Ishikawa (cell line): ENCODE data around the gene GORAB.

Experiments
- CEBPB ChIP-seq: IDR thresholded peaks from 2 replicates; pipeline ENCODE4 v1.6.1; 2012
- CREB1 ChIP-seq: IDR thresholded peaks from 2 replicates; pipeline ENCODE4 v1.6.1; 2012; ENCODE audit warnings: low read depth
- EP300 ChIP-seq: IDR thresholded peaks from 2 replicates; pipeline ENCODE4 v1.6.1; 2012; ENCODE audit warnings: borderline replicate concordance
- NFIC ChIP-seq: IDR thresholded peaks from 2 replicates; pipeline ENCODE4 v1.6.1; 2012
- RAD21 ChIP-seq: IDR thresholded peaks from 2 replicates; pipeline ENCODE4 v1.6.1; 2012; ENCODE audit warnings: low read depth
- TAF1 ChIP-seq: IDR thresholded peaks from 2 replicates; pipeline ENCODE4 v1.6.1; 2012; ENCODE audit warnings: low read depth, mild to moderate bottlenecking
- TCF12 ChIP-seq: IDR thresholded peaks from 2 replicates; pipeline ENCODE4 v1.6.1; 2012; ENCODE audit warnings: low read depth
- YY1 ChIP-seq: IDR thresholded peaks from 2 replicates; pipeline ENCODE4 v1.6.1; 2012; ENCODE audit warnings: low read depth
- TF ChIP-seq, protein P1 (sequence below): IDR thresholded peaks from 2 replicates; pipeline ENCODE4 v1.6.1; 2012; ENCODE audit warnings: low read depth, mild to moderate bottlenecking
- TF ChIP-seq, protein P2 (sequence below): IDR thresholded peaks from 2 replicates; pipeline ENCODE4 v1.6.1; 2012

DNA sequence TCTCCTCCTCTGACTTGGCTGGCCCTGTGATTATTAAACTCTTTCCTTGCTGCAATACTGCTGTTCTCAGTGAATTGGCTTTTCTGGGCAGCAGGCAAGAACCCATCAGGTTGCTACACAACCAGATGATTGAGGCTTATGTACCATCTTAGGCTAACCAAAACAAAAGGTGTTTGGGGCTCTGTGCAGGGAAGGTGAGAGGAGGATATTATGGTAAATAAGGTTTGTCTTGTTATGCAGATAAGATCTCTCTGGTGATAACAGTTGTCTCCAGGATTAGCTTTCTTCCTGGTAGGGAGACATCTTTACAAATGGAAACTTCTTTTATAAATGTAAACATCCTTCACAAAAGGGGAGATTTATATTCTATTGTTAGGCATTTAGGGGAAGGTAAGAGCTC lies 44.5 kb upstream of the GORAB start:
- no peak for TF ChIP-seq TAF1
- TF ChIP-seq NFIC, result no peak
- TF ChIP-seq, protein P1, sequence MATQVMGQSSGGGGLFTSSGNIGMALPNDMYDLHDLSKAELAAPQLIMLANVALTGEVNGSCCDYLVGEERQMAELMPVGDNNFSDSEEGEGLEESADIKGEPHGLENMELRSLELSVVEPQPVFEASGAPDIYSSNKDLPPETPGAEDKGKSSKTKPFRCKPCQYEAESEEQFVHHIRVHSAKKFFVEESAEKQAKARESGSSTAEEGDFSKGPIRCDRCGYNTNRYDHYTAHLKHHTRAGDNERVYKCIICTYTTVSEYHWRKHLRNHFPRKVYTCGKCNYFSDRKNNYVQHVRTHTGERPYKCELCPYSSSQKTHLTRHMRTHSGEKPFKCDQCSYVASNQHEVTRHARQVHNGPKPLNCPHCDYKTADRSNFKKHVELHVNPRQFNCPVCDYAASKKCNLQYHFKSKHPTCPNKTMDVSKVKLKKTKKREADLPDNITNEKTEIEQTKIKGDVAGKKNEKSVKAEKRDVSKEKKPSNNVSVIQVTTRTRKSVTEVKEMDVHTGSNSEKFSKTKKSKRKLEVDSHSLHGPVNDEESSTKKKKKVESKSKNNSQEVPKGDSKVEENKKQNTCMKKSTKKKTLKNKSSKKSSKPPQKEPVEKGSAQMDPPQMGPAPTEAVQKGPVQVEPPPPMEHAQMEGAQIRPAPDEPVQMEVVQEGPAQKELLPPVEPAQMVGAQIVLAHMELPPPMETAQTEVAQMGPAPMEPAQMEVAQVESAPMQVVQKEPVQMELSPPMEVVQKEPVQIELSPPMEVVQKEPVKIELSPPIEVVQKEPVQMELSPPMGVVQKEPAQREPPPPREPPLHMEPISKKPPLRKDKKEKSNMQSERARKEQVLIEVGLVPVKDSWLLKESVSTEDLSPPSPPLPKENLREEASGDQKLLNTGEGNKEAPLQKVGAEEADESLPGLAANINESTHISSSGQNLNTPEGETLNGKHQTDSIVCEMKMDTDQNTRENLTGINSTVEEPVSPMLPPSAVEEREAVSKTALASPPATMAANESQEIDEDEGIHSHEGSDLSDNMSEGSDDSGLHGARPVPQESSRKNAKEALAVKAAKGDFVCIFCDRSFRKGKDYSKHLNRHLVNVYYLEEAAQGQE, result no peak
- TF ChIP-seq, protein P2, sequence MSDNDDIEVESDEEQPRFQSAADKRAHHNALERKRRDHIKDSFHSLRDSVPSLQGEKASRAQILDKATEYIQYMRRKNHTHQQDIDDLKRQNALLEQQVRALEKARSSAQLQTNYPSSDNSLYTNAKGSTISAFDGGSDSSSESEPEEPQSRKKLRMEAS, result no peak
- TF ChIP-seq EP300, result no peak
- no peak for TF ChIP-seq YY1
- no peak for TF ChIP-seq RAD21
- TF ChIP-seq CREB1, result no peak
- no peak for TF ChIP-seq CEBPB
- TF ChIP-seq TCF12, result no peak
